Epithelial cell of umbilical artery (primary cell): ENCODE results near the gene ARID4A. TPM values are rescaled to one million over a fixed set of nuclear protein-coding genes. Genes with fewer than 3 reads are reported as not detected.

Experiments used
- total RNA-seq: library from RNA; depleted of rRNA; stranded (reverse); fragments of >200 nt; gene quantifications from 2 replicates; pipeline ENCODE4 v1.2.3, GENCODE V29; 2014

ARID4A gene
- 5.5 and 9.7 TPM in 2 replicates for total RNA-seq

GRCh38 chr14:58298477-58299400 lies at the start of gene ARID4A:
Gene ARID4A, plus strand, starts transcription at chr14:58298555. Its CDS starts 1,300 bp downstream, at chr14:58299855.

GRCh38 chr14:58395812-58396788 lies 97.7 kb downstream of the ARID4A start, which contains the start of gene TOMM20L:
Gene TOMM20L, plus strand, starts transcription at chr14:58395930. Its CDS starts 28 bp downstream, at chr14:58395958.

Other genes with a start within 250 kb of the ARID4A start
- 0.15 and 1.6 TPM in 2 replicates for gene ARMH4, start 146.3 kb upstream of the ARID4A start, total RNA-seq
- gene ACTR10, start 98.4 kb upstream of the ARID4A start, total RNA-seq: 41.3 and 53.8 TPM in 2 replicates
- gene PSMA3, start 53.7 kb upstream of the ARID4A start, total RNA-seq: 168 and 266 TPM in 2 replicates
- not detected in 2 replicates for gene TOMM20L, start 97.4 kb downstream of the ARID4A start, total RNA-seq
- gene TIMM9, start 129.0 kb downstream of the ARID4A start, total RNA-seq: 20.8 and 36.6 TPM in 2 replicates
- 16.2 and 23.9 TPM in 2 replicates for gene KIAA0586, start 129.2 kb downstream of the ARID4A start, total RNA-seq